Transverse colon (tissue), 4 donors: ENCODE results near the gene EYA2. TPM values are rescaled to one million over a fixed set of nuclear protein-coding genes. Genes with fewer than 3 reads are reported as not detected.

Experiments used
- DNase-seq: peaks from one replicate; pipeline ENCODE4 v3.0.0-alpha.2; 2019
- H3K27ac ChIP-seq, 4 donors: fragments of 200-600 bp; sonication (generic); 2 replicates each; pipeline ENCODE4 v1.5.1; 2016 to 2018; ENCODE audit warnings: inconsistent platforms in 4 of 4
- H3K27me3 ChIP-seq: fragments of 200-600 bp; sonication (generic); 2 replicates; pipeline ENCODE4 v1.5.1; 2017; ENCODE audit warnings: inconsistent platforms
- H3K36me3 ChIP-seq, 4 donors: fragments of 200-600 bp; sonication (generic); 2 replicates each; pipeline ENCODE4 v1.5.1; 2017 to 2019; ENCODE audit warnings: inconsistent platforms in 4 of 4
- H3K4me1 ChIP-seq, 4 donors: fragments of 200-600 bp; sonication (generic); 2 replicates each; pipeline ENCODE4 v1.5.1; 2017 to 2020; ENCODE audit warnings: inconsistent platforms in 4 of 4
- H3K4me3 ChIP-seq, 4 donors: fragments of 200-600 bp; sonication (generic); 1 replicate in 1 of 4; 2 replicates in 3 of 4; pipeline versions ENCODE4 v1.5.1 to v1.6.1; 2017 to 2019; ENCODE audit warnings: inconsistent platforms in 4 of 4
- H3K9me3 ChIP-seq, 2 donors: fragments of 200-600 bp; sonication (generic); 2 replicates each; pipeline ENCODE4 v1.5.1; 2017 to 2019; ENCODE audit warnings: inconsistent platforms in 2 of 2
- EP300 ChIP-seq: sonication (generic); formaldehyde crosslinking; IDR thresholded peaks from one replicate; pipeline ENCODE4 v1.6.1; 2017; ENCODE audit warnings: antibody characterized with exemption, low read depth
- POLR2A ChIP-seq: fragments of 450-650 bp; IDR thresholded peaks from one replicate; pipeline ENCODE4 v1.6.1; 2016; ENCODE audit warnings: antibody characterized with exemption, mild to moderate bottlenecking, moderate library complexity
- POLR2AphosphoS5 ChIP-seq, 3 donors: sonication (generic); formaldehyde crosslinking; IDR thresholded peaks; one replicate each; pipeline ENCODE4 v1.6.1; 2016; ENCODE audit warnings: antibody characterized with exemption in 3 of 3
- WGBS, 2 donors: methylation state at CpG; one replicate each; pipeline ENCODE4 v1.1.5; 2018; ENCODE audit warnings: low coverage in 1 of 2; 5-methylcytosine and 5-hydroxymethylcytosine counted together
- in situ Hi-C, 4 donors: fragments of 200-750 bp; cut with MboI; loops; one replicate each; pipeline versions ENCODE4 v1.15.0 to v1.15.1; 2017; ENCODE audit warnings: low sequenced_read_pairs in 3 of 4, low pct_ligation_motif_present in 1 of 4, low pct_unique_long_range_greater_than_20kb in 1 of 4
- intact Hi-C: fragments of 100-400 bp; cut with DNase I; formaldehyde crosslinking; loops from one replicate; pipeline ENCODE4 v1.15.1; 2023; ENCODE audit warnings: low total_unique reads
- total RNA-seq, 4 donors: library from RNA; depleted of rRNA; stranded (reverse); fragments of >200 nt; gene quantifications; one replicate each; pipeline ENCODE4 v1.1.0, GENCODE V29; 2016
- TF ChIP-seq, protein P1 (sequence below), 5 experiments: fragments of 200-600 bp in 3 of 5; fragments of 450-650 bp in 2 of 5; sonication (generic) in 3 of 5; IDR thresholded peaks; 1 replicate in 2 of 5; 2 replicates in 3 of 5; pipeline ENCODE4 v1.5.1; 2016 to 2017; ENCODE audit warnings: antibody characterized with exemption in 5 of 5, inconsistent platforms in 3 of 5, mild to moderate bottlenecking in 2 of 5, moderate library complexity in 1 of 5

EYA2 gene
- total RNA-seq, 4 donors from 2014 or later: 4.5 to 17.5 (median 10.9) TPM

DNA sequence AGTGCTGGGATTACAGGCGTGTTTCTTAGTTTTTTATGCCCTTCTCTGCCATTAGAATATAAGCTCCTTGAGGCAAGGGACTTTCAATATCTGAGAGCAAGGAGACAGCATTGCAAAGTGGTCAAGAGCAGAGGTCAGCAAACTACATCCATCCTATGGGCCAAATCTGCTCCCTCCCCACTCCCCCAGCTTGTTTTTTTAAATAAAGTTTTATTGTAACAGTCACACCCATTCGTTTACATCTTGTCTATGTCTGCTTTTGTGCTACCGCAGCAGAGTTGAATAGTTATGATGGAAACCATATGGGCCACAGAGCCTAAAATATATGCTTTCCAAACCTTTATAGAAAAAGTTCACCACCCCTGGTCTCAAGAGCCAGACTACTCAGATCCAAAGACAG, 227.9 kb downstream of the EYA2 start:
- Histone ChIP-seq H3K36me3 (no peaks in the 10 kb centered on the region), H3K9me3 (no peaks in the 10 kb centered on the region), H3K4me3 (no peak overlapping the region), H3K4me1 (peaks cover 0 to 21% (median 14%) of the 10 kb centered on the region in 4 donors), H3K27me3 (no peaks in the 10 kb centered on the region), H3K27ac (no peak overlapping the region)
- 65 to 70% methylated on average over 3 of the region's 3 CpGs for WGBS, 2 donors
- no peak for DNase-seq
- intact Hi-C loops (no loop called here), in situ Hi-C loops (no loop called here)
- TF ChIP-seq EP300: no peak

DNA sequence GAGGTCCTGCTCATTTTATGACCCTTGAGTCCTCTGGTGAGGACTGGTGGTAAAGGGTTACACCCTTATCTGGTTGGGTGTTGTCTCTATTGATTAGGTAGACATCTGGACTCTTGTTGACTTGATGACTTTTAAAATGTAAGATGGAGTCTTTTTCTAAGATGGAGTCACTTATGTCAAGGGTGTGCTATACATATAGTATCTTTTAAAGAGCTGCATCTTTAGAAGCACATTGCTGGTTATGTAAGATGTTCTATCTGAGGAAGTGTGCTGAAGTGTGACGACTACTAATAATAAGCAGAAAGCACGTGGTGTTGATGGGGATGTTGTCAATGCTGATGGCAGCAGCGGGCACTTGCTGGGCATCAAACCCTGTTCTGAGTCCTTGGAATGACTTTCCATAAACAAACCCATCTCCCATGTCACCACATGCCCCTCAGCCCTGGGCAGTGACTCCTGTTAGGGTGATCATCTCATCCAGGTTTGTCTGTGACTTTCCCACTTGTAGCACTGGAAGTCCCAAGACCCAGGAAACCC, 229.6 kb downstream of the EYA2 start:
- intact Hi-C loops (no loop called here), in situ Hi-C loops (no loop called here)
- 49% methylated on average over 3 of the region's 3 CpGs; no CpG with 5 or more reads in 1 of the 2 donors for WGBS, 2 donors
- no peaks in the 10 kb centered on the region for H3K9me3 ChIP-seq
- no peak for DNase-seq
- H3K27ac ChIP-seq: peak overlapping the region; percentile 51 to 74 (median 66)
- TF ChIP-seq, protein P1, sequence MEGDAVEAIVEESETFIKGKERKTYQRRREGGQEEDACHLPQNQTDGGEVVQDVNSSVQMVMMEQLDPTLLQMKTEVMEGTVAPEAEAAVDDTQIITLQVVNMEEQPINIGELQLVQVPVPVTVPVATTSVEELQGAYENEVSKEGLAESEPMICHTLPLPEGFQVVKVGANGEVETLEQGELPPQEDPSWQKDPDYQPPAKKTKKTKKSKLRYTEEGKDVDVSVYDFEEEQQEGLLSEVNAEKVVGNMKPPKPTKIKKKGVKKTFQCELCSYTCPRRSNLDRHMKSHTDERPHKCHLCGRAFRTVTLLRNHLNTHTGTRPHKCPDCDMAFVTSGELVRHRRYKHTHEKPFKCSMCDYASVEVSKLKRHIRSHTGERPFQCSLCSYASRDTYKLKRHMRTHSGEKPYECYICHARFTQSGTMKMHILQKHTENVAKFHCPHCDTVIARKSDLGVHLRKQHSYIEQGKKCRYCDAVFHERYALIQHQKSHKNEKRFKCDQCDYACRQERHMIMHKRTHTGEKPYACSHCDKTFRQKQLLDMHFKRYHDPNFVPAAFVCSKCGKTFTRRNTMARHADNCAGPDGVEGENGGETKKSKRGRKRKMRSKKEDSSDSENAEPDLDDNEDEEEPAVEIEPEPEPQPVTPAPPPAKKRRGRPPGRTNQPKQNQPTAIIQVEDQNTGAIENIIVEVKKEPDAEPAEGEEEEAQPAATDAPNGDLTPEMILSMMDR (IDR thresholded peaks at IDR 0.05): no peak
- no peak for TF ChIP-seq POLR2A
- no peak for TF ChIP-seq EP300
- no peak for TF ChIP-seq POLR2AphosphoS5 (IDR thresholded peaks at IDR 0.05)
- no peak overlapping the region for H3K4me3 ChIP-seq
- H3K27me3 ChIP-seq: no peaks in the 10 kb centered on the region
- H3K36me3 ChIP-seq: no peaks in the 10 kb centered on the region
- H3K4me1 ChIP-seq: peaks cover 0 to 13% (median 5%) of the 10 kb centered on the region in 4 donors

DNA sequence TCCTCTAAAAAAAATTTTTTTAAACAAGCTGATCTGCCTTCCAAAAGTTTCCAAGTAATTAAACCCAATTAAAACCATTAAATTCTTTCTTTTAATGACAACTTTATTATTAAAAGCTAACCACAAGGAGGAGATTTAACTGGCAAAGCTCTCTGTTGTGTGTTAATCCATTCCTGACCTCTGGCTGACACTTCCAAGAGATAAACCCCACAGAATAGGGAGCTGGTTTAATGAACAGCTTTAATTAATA, 230.8 kb downstream of the EYA2 start:
- DNase-seq: no peak
- H3K4me3 ChIP-seq: no peak overlapping the region
- peaks cover 0 to 13% (median 5%) of the 10 kb centered on the region in 4 donors for H3K4me1 ChIP-seq
- no peaks in the 10 kb centered on the region for H3K9me3 ChIP-seq
- intact Hi-C loops: no loop called here
- no peaks in the 10 kb centered on the region for H3K27me3 ChIP-seq
- in situ Hi-C loops: no loop called here
- TF ChIP-seq EP300 (no peak), POLR2AphosphoS5 (IDR thresholded peaks at IDR 0.05) (no peak), POLR2A (no peak)
- TF ChIP-seq, protein P1 (IDR thresholded peaks at IDR 0.05): no peak
- no peaks in the 10 kb centered on the region for H3K36me3 ChIP-seq
- H3K27ac ChIP-seq: peak overlapping the region in 3 of 4 donors; percentile 49 to 54 (median 52)

DNA sequence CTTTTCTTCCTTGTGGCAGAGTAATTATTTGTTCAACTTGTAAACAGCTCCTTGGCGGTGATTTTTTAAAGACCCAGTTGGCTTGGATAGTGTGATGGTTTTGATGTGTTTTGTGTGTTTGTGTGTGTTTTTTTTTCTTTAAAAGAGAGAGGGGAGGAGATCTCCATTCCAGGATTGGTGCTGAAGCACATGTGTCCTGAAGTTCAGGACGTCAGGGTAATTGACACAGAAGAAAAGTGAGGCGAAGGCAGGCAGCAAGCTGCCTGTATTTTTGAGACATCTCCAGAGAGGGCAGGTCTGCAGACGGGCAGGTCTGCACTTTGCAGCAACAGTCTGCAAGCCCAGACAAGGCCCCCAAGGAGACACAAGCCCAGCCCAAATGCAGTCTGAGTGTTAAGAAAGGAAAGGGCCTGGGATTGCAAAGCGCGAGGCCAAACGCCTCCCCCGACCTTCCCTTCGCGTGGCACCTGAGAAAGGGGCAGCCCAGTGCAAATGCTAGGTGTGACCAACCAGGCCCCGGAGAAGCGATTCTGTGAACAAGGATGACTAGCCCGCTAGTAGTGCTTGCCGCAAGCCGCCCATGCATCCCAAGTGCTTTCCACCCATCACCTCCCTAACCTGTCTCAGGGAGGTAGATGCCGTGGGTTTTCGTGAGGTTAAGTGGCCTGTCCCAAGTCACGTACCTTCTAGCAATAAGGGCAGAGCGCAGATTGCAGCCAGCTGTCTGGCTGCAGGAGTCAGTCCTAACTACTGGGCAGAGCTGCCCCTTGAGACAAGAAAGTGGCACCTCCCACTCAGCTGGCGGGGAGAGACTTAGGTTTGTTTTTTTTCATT, 231.3 kb downstream of the EYA2 start:
- intact Hi-C loops (no loop called here), in situ Hi-C loops (no loop called here)
- Histone ChIP-seq H3K36me3 (no peaks in the 10 kb centered on the region), H3K27ac (peak overlapping the region in 3 of 4 donors; percentile 49 to 54 (median 52)), H3K27me3 (no peaks in the 10 kb centered on the region), H3K4me1 (peaks cover 0 to 13% (median 5%) of the 10 kb centered on the region in 4 donors), H3K9me3 (no peaks in the 10 kb centered on the region), H3K4me3 (no peak overlapping the region)
- DNase-seq: no peak
- 68 to 77% methylated on average over 3 to 20 of the region's 20 CpGs for WGBS, 2 donors
- TF ChIP-seq, protein P1 (IDR thresholded peaks at IDR 0.05): no peak
- TF ChIP-seq EP300 (no peak), POLR2AphosphoS5 (IDR thresholded peaks at IDR 0.05) (no peak), POLR2A (no peak)
